Activated CD4-positive, alpha-beta T cell treated with anti-CD3 and anti-CD28 coated beads, Interleukin-2, amount 10 ng/mL, durations not matched to agents 24 days and 14 days (primary cell): ENCODE data around the gene PLIN4. TPM values are rescaled to one million over a fixed set of nuclear protein-coding genes. Genes with fewer than 3 reads are reported as not detected.
A peak's percentile ranks its signal among the peaks of the same experiment; 100 is the strongest.

Experiments used
- DNase-seq: peaks from one replicate; pipeline ENCODE4 v3.0.0; 2022
- H3K27ac Mint-ChIP-seq: one replicate; pipeline ENCODE4 v1.8.0; 2022; ENCODE audit warnings: mild to moderate bottlenecking, mixed read lengths
- H3K27me3 Mint-ChIP-seq: one replicate; pipeline ENCODE4 v1.8.0; 2022; ENCODE audit warnings: mixed read lengths
- H3K36me3 Mint-ChIP-seq: one replicate; pipeline ENCODE4 v1.8.0; 2022; ENCODE audit warnings: low read depth, mild to moderate bottlenecking, mixed read lengths
- H3K4me1 Mint-ChIP-seq: one replicate; pipeline ENCODE4 v1.8.0; 2021; ENCODE audit warnings: mixed read lengths
- H3K4me3 Mint-ChIP-seq: one replicate; pipeline ENCODE4 v1.8.0; 2022; ENCODE audit warnings: mild to moderate bottlenecking, moderate library complexity, mixed read lengths
- H3K9me3 Mint-ChIP-seq: one replicate; pipeline ENCODE4 v1.8.0; 2021; ENCODE audit warnings: mixed read lengths
- intact Hi-C: fragments of 100-400 bp; cut with micrococcal nuclease; formaldehyde crosslinking; loops from one replicate; pipeline ENCODE4 v1.15.1; 2023
- total RNA-seq: library from RNA; stranded (reverse); gene quantifications from 2 replicates; pipeline ENCODE4 v1.2.3, GENCODE V29; 2022

Gene PLIN4
- total RNA-seq, 1 donor from 2014 or later = not detected

GRCh38 chr19:4488496-4488895, 29.8 kb downstream of the PLIN4 start:
- DNase-seq = no peak
- Mint-ChIP-seq H3K36me3 (peaks cover 27% of the 10 kb centered on the region), H3K4me1 (peaks cover 2% of the 10 kb centered on the region), H3K4me3 (no peak overlapping the region), H3K9me3 (no peaks in the 10 kb centered on the region), H3K27me3 (no peaks in the 10 kb centered on the region), H3K27ac (no peak overlapping the region)
- intact Hi-C loops = no loop called here

GRCh38 chr19:4487572-4487971, 30.7 kb downstream of the PLIN4 start:
- no peak for DNase-seq
- H3K27ac Mint-ChIP-seq = no peak overlapping the region

GRCh38 chr19:4483385-4483784, 34.9 kb downstream of the PLIN4 start:
- DNase-seq = no peak
- H3K4me1 Mint-ChIP-seq = peaks cover 2% of the 10 kb centered on the region
- H3K9me3 Mint-ChIP-seq = no peaks in the 10 kb centered on the region
- intact Hi-C loops = no loop called here
- H3K4me3 Mint-ChIP-seq = no peak overlapping the region
- no peaks in the 10 kb centered on the region for H3K27me3 Mint-ChIP-seq
- peaks cover 20% of the 10 kb centered on the region for H3K36me3 Mint-ChIP-seq
- no peak overlapping the region for H3K27ac Mint-ChIP-seq

More at GRCh38 chr19:4487572-4487971, 30.7 kb downstream of the PLIN4 start:
- Mint-ChIP-seq H3K4me1 (peaks cover 2% of the 10 kb centered on the region), H3K27me3 (no peaks in the 10 kb centered on the region), H3K9me3 (no peaks in the 10 kb centered on the region), H3K4me3 (no peak overlapping the region), H3K36me3 (peaks cover 29% of the 10 kb centered on the region)
- intact Hi-C loops = no loop called here

- Mint-ChIP-seq H3K36me3 (peaks cover 21% of the 10 kb centered on the region), H3K9me3 (no peaks in the 10 kb centered on the region), H3K4me1 (peaks cover 2% of the 10 kb centered on the region), H3K4me3 (no peak overlapping the region), H3K27me3 (no peaks in the 10 kb centered on the region), H3K27ac (no peak overlapping the region)
- DNase-seq = no peak
- intact Hi-C loops = no loop called here
Measured at GRCh38 chr19:4482721-4483364, 35.4 kb downstream of the PLIN4 start.

GRCh38 chr19:4477034-4477801, 41.1 kb downstream of the PLIN4 start:
- H3K9me3 Mint-ChIP-seq = no peaks in the 10 kb centered on the region
- H3K4me3 Mint-ChIP-seq = no peak overlapping the region
- no peaks in the 10 kb centered on the region for H3K27me3 Mint-ChIP-seq
- intact Hi-C loops = no loop called here
- peaks cover 15% of the 10 kb centered on the region for H3K36me3 Mint-ChIP-seq
- no peak overlapping the region for H3K27ac Mint-ChIP-seq
- peaks cover 15% of the 10 kb centered on the region for H3K4me1 Mint-ChIP-seq
- DNase-seq = no peak

- Mint-ChIP-seq H3K9me3 (no peaks in the 10 kb centered on the region), H3K4me1 (peaks cover 21% of the 10 kb centered on the region), H3K36me3 (peaks cover 11% of the 10 kb centered on the region), H3K27me3 (no peaks in the 10 kb centered on the region), H3K27ac (peak overlapping the region; percentile 79), H3K4me3 (peak overlapping the region; percentile 88)
- intact Hi-C loops = loop anchor here (5.0 kb wide), 2 partner anchors 72 to 163 kb away; partner anchors contain the start of genes CHAF1A, SH3GL1 and TNFAIP8L1
- peak; percentile 74 for DNase-seq
Measured at GRCh38 chr19:4474514-4475022, 43.7 kb downstream of the PLIN4 start.

- Mint-ChIP-seq H3K4me3 (peak overlapping the region; percentile 88), H3K36me3 (peaks cover 11% of the 10 kb centered on the region), H3K27me3 (no peaks in the 10 kb centered on the region), H3K4me1 (peaks cover 22% of the 10 kb centered on the region), H3K27ac (peak overlapping the region; percentile 79), H3K9me3 (no peaks in the 10 kb centered on the region)
- intact Hi-C loops = loop anchor here (5.0 kb wide), 2 partner anchors 72 to 163 kb away; partner anchors contain the start of genes CHAF1A, SH3GL1 and TNFAIP8L1
- peak; percentile 62 for DNase-seq
Measured at GRCh38 chr19:4473763-4474513, 44.3 kb downstream of the PLIN4 start.

GRCh38 chr19:4473011-4473762, 45.1 kb downstream of the PLIN4 start:
- peaks cover 22% of the 10 kb centered on the region for H3K4me1 Mint-ChIP-seq
- peaks cover 11% of the 10 kb centered on the region for H3K36me3 Mint-ChIP-seq
- peak overlapping the region; percentile 53 for H3K27ac Mint-ChIP-seq
- peak overlapping the region; percentile 88 for H3K4me3 Mint-ChIP-seq
- no peaks in the 10 kb centered on the region for H3K27me3 Mint-ChIP-seq
- intact Hi-C loops = loop anchor here (5.0 kb wide), 2 partner anchors 71 to 164 kb away; partner anchors contain the start of genes CHAF1A, SH3GL1 and TNFAIP8L1
- no peaks in the 10 kb centered on the region for H3K9me3 Mint-ChIP-seq
- no peak for DNase-seq

- Mint-ChIP-seq H3K4me3 (peak within 1 kb of the TSS; percentile 88), H3K4me1 (peaks cover 22% of the 10 kb centered on the region), H3K27me3 (no peaks in the 10 kb centered on the region), H3K36me3 (peaks cover 5% of the 10 kb centered on the region), H3K27ac (peak within 1 kb of the TSS; percentile 53), H3K9me3 (no peaks in the 10 kb centered on the region)
- no peak for DNase-seq
- intact Hi-C loops = loop anchor here (5.0 kb wide), 2 partner anchors 70 to 165 kb away; partner anchors contain the start of genes CHAF1A, SH3GL1 and TNFAIP8L1
Measured at GRCh38 chr19:4472174-4472974, 45.9 kb downstream of the PLIN4 start, which contains the start of gene HDGFL2. Gene HDGFL2 (plus strand): TSS chr19:4472297. CDS start chr19:4472351, 54 bp downstream.

- Mint-ChIP-seq H3K4me1 (peaks cover 22% of the 10 kb centered on the region), H3K27ac (no peak overlapping the region), H3K9me3 (no peaks in the 10 kb centered on the region), H3K4me3 (no peak overlapping the region), H3K36me3 (peaks cover 3% of the 10 kb centered on the region), H3K27me3 (no peaks in the 10 kb centered on the region)
- intact Hi-C loops = loop anchor here (1.0 to 5.0 kb wide), 3 partner anchors 14 to 166 kb away; partner anchors contain the start of genes CHAF1A, SH3GL1, TNFAIP8L1 and UBXN6
- peak; percentile 99 for DNase-seq
Measured at GRCh38 chr19:4471403-4472173, 46.7 kb downstream of the PLIN4 start.

- intact Hi-C loops = no loop called here
- Mint-ChIP-seq H3K4me3 (no peak overlapping the region), H3K27me3 (no peaks in the 10 kb centered on the region), H3K27ac (no peak overlapping the region), H3K4me1 (peaks cover 8% of the 10 kb centered on the region), H3K9me3 (no peaks in the 10 kb centered on the region), H3K36me3 (no peaks in the 10 kb centered on the region)
- no peak for DNase-seq
Measured at GRCh38 chr19:4467835-4468234, 50.5 kb downstream of the PLIN4 start.
